HepG2 (cell line): ENCODE results near the gene BEAN1. TPM values are rescaled to one million over a fixed set of nuclear protein-coding genes. Genes with fewer than 3 reads are reported as not detected.
A peak's percentile ranks its signal among the peaks of the same experiment; 100 is the strongest.

Experiments used
- AHR ChIP-seq: IDR thresholded peaks from 2 replicates; pipeline ENCODE4 v1.6.1; 2018; ENCODE audit warnings: missing genetic modification reagents, missing compliant biosample characterization
- ARID2 ChIP-seq: sonication (generic); formaldehyde crosslinking; IDR thresholded peaks from 2 replicates; pipeline ENCODE4 v1.8.1; 2022; ENCODE audit warnings: mild to moderate bottlenecking, missing genetic modification reagents, borderline replicate concordance
- BORCS8-MEF2B ChIP-seq: sonication (generic); formaldehyde crosslinking; IDR thresholded peaks from 2 replicates; pipeline ENCODE4 v1.8.0; 2022; ENCODE audit warnings: mild to moderate bottlenecking, missing genetic modification reagents
- CAMTA2 ChIP-seq: sonication (generic); formaldehyde crosslinking; IDR thresholded peaks from 2 replicates; pipeline ENCODE4 v1.4.0; 2020; ENCODE audit warnings: mild to moderate bottlenecking, missing genetic modification reagents, borderline replicate concordance
- CEBPG ChIP-seq: IDR thresholded peaks from 2 replicates; pipeline ENCODE4 v1.6.1; 2016
- IRF2 ChIP-seq: IDR thresholded peaks from 2 replicates; pipeline ENCODE4 v1.6.1; 2018; ENCODE audit warnings: missing genetic modification reagents, missing compliant biosample characterization
- MIER2 ChIP-seq: IDR thresholded peaks from 2 replicates; pipeline ENCODE4 v1.6.1; 2016; ENCODE audit warnings: missing biosample characterization, missing genetic modification reagents
- POGZ ChIP-seq: sonication (generic); formaldehyde crosslinking; IDR thresholded peaks from 2 replicates; pipeline ENCODE4 v1.4.0; 2020; ENCODE audit warnings: mild to moderate bottlenecking, missing genetic modification reagents
- SIN3B ChIP-seq: fragments of 150-350 bp; IDR thresholded peaks from 2 replicates; pipeline ENCODE4 v1.6.1; 2014; ENCODE audit warnings: low read length
- SRF ChIP-seq: IDR thresholded peaks from 2 replicates; pipeline ENCODE4 v1.6.1; 2011; ENCODE audit warnings: mild to moderate bottlenecking, low read depth, low read length, moderate library complexity
- ZBTB2 ChIP-seq: sonication (generic); formaldehyde crosslinking; IDR thresholded peaks from 2 replicates; pipeline ENCODE4 v1.8.0; 2022; ENCODE audit warnings: low read depth, missing genetic modification reagents
- ZC3H13 ChIP-seq: sonication (generic); formaldehyde crosslinking; IDR thresholded peaks from 2 replicates; pipeline ENCODE4 v1.8.1; 2023; ENCODE audit warnings: mild to moderate bottlenecking, missing genetic modification reagents, moderate library complexity
- ZNF180 ChIP-seq: sonication (generic); formaldehyde crosslinking; IDR thresholded peaks from 2 replicates; pipeline ENCODE4 v1.4.0; 2020; ENCODE audit warnings: low read depth, missing genetic modification reagents, borderline replicate concordance
- ZNF20 ChIP-seq: sonication (generic); formaldehyde crosslinking; IDR thresholded peaks from 2 replicates; pipeline ENCODE4 v1.4.0; 2020; ENCODE audit warnings: mild to moderate bottlenecking, moderate library complexity, missing genetic modification reagents
- ZNF430 ChIP-seq: sonication (generic); formaldehyde crosslinking; IDR thresholded peaks from 2 replicates; pipeline ENCODE4 v1.9.0; 2021; ENCODE audit warnings: mild to moderate bottlenecking, missing genetic modification reagents
- ZNF569 ChIP-seq: sonication (generic); formaldehyde crosslinking; IDR thresholded peaks from 2 replicates; pipeline ENCODE4 v1.5.0; 2020; ENCODE audit warnings: mild to moderate bottlenecking, missing genetic modification reagents, moderate library complexity, borderline replicate concordance
- ZNF7 ChIP-seq: IDR thresholded peaks from 2 replicates; pipeline ENCODE4 v1.6.1; 2016; ENCODE audit warnings: missing biosample characterization, missing genetic modification reagents
- ZNF720 ChIP-seq: sonication (generic); formaldehyde crosslinking; IDR thresholded peaks from 2 replicates; pipeline ENCODE4 v1.4.0; 2020; ENCODE audit warnings: missing genetic modification reagents
- ZSCAN21 ChIP-seq: sonication (generic); formaldehyde crosslinking; IDR thresholded peaks from 2 replicates; pipeline ENCODE4 v1.8.0; 2022; ENCODE audit warnings: mild to moderate bottlenecking, missing genetic modification reagents, moderate library complexity, borderline replicate concordance
- polyA plus RNA-seq, 8 experiments: library from polyadenylated mRNA; depleted of rRNA in 3 of 8; stranded (reverse) in 7 of 8; unstranded in 1 of 8; fragments of >200 nt; fragmentation: Illumina TruSeq in 4 of 8; extraction: Trizol in 4 of 8; gene quantifications; 2 replicates each; pipeline versions ENCODE4 v1.2.1 to v1.2.3, GENCODE V29; 2011 to 2016; ENCODE audit warnings: low read depth in 4 of 8, missing spikeins in 1 of 8, mixed read lengths in 1 of 8; ENCODE audit not compliant: insufficient read depth in 1 of 8
- total RNA-seq, 5 experiments: library from RNA; depleted of rRNA; stranded (reverse); fragments of >200 nt; fragmentation: Illumina TruSeq; extraction: Trizol; gene quantifications; 2 replicates each; pipeline ENCODE4 v1.2.3, GENCODE V29; 2016; ENCODE audit warnings: low read depth in 1 of 5
- TF ChIP-seq, protein P1 (sequence below), 2 experiments: sonication (generic) in 1 of 2; formaldehyde crosslinking in 1 of 2; IDR thresholded peaks; 2 replicates each; pipeline versions ENCODE4 v1.5.1 to v1.6.1; 2011 to 2020; ENCODE audit warnings: borderline replicate concordance in 1 of 2, low read depth in 1 of 2, low read length in 1 of 2, mild to moderate bottlenecking in 1 of 2, missing genetic modification reagents in 1 of 2, moderate library complexity in 1 of 2
- TF ChIP-seq, protein P2 (sequence below): sonication (generic); formaldehyde crosslinking; IDR thresholded peaks from 2 replicates; pipeline ENCODE4 v1.5.1; 2020; ENCODE audit warnings: mild to moderate bottlenecking, missing genetic modification reagents
- TF ChIP-seq, protein P3 (sequence below): sonication (generic); formaldehyde crosslinking; IDR thresholded peaks from 2 replicates; pipeline ENCODE4 v1.8.0; 2022; ENCODE audit warnings: mild to moderate bottlenecking, missing genetic modification reagents, moderate library complexity

Gene BEAN1
- total and polyA plus RNA-seq, 2 of the 13 experiments (the other 11 are each of a cell fraction or from before 2014, with no cell fraction given), result 0.53 to 1.4 TPM

GRCh38 chr16:66483689-66484452 lies 56.8 kb downstream of the BEAN1 start (continued):
- TF ChIP-seq, protein P1, sequence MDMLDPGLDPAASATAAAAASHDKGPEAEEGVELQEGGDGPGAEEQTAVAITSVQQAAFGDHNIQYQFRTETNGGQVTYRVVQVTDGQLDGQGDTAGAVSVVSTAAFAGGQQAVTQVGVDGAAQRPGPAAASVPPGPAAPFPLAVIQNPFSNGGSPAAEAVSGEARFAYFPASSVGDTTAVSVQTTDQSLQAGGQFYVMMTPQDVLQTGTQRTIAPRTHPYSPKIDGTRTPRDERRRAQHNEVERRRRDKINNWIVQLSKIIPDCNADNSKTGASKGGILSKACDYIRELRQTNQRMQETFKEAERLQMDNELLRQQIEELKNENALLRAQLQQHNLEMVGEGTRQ (IDR thresholded peaks at IDR 0.05; ENCODE audit: low read depth, low read length), result no peak
- TF ChIP-seq, protein P1 (CRISPR knock-in tag; IDR thresholded peaks at IDR 0.05; ENCODE audit: borderline replicate concordance), result no peak
- TF ChIP-seq CAMTA2 (CRISPR knock-in tag), result no peak
- peak; percentile 12; the same call in 1 of the 2 replicates for TF ChIP-seq CEBPG (CRISPR knock-in tag)
- TF ChIP-seq ZNF20, result no peak
- TF ChIP-seq, protein P2, sequence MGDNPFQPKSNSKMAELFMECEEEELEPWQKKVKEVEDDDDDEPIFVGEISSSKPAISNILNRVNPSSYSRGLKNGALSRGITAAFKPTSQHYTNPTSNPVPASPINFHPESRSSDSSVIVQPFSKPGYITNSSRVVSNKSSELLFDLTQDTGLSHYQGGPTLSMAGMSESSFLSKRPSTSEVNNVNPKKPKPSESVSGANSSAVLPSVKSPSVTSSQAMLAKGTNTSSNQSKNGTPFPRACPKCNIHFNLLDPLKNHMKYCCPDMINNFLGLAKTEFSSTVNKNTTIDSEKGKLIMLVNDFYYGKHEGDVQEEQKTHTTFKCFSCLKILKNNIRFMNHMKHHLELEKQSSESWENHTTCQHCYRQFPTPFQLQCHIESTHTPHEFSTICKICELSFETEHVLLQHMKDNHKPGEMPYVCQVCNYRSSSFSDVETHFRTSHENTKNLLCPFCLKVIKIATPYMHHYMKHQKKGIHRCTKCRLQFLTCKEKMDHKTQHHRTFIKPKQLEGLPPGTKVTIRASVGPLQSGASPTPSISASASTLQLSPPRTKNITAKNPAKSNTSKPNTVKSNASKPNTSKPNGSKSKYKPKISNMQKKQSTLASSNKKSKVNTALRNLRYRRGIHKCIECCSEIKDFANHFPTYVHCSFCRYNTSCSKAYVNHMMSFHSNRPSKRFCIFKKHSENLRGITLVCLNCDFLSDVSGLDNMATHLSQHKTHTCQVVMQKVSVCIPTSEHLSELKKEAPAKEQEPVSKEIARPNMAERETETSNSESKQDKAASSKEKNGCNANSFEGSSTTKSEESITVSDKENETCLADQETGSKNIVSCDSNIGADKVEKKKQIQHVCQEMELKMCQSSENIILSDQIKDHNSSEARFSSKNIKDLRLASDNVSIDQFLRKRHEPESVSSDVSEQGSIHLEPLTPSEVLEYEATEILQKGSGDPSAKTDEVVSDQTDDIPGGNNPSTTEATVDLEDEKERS (CRISPR knock-in tag), result peak; percentile 78
- TF ChIP-seq, protein P3, sequence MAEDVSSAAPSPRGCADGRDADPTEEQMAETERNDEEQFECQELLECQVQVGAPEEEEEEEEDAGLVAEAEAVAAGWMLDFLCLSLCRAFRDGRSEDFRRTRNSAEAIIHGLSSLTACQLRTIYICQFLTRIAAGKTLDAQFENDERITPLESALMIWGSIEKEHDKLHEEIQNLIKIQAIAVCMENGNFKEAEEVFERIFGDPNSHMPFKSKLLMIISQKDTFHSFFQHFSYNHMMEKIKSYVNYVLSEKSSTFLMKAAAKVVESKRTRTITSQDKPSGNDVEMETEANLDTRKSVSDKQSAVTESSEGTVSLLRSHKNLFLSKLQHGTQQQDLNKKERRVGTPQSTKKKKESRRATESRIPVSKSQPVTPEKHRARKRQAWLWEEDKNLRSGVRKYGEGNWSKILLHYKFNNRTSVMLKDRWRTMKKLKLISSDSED (CRISPR knock-in tag), result no peak
- TF ChIP-seq ZNF569 (CRISPR knock-in tag), result no peak
- 0 out of 2 replicates have a peak, but pooled peaks have one; percentile 34 for TF ChIP-seq AHR (CRISPR knock-in tag)
- TF ChIP-seq ZNF7 (CRISPR knock-in tag), result no peak
- TF ChIP-seq MIER2, result no peak
- TF ChIP-seq ZSCAN21 (CRISPR knock-in tag), result no peak
- no peak for TF ChIP-seq ZNF720 (CRISPR knock-in tag)
- TF ChIP-seq ZNF180 (CRISPR knock-in tag), result no peak
- TF ChIP-seq ZNF430 (CRISPR knock-in tag), result 0 out of 2 replicates have a peak, but pooled peaks have one; percentile 26
- TF ChIP-seq POGZ (CRISPR knock-in tag), result no peak
- no peak for TF ChIP-seq ZC3H13
- TF ChIP-seq ARID2 (CRISPR knock-in tag), result no peak
- TF ChIP-seq SRF, result no peak
- no peak for TF ChIP-seq ZBTB2 (CRISPR knock-in tag)
- no peak for TF ChIP-seq SIN3B
- TF ChIP-seq BORCS8-MEF2B (CRISPR knock-in tag), result peak; percentile 67; the same call in 1 of the 2 replicates
- TF ChIP-seq IRF2 (CRISPR knock-in tag), result 0 out of 2 replicates have a peak, but pooled peaks have one; percentile 53
